GM11168 (cell line): Measurements from ENCODE around the gene HDGFL3.

ENCODE experiments used
- in situ Hi-C: fragments of 300-500 bp; cut with MboI; formaldehyde crosslinking; loops from one replicate; pipeline ENCODE4 v1.12.0; 2022; ENCODE audit warnings: low sequenced_read_pairs; ENCODE audit not compliant: unreplicated experiment

HDGFL3 gene

GRCh38 chr15:83207660-83208366, at the start of gene HDGFL3:
Gene HDGFL3 (minus strand): TSS chr15:83207823. CDS start chr15:83207414, 409 bp downstream.
- in situ Hi-C loops, result loop anchor here (25.0 kb wide), 1 partner anchor 196 kb away; the partner anchor contains the start of gene C15orf40

GRCh38 chr15:83250781-83251180, 43.2 kb upstream of the HDGFL3 start:
- in situ Hi-C loops, result loop anchor here (25.0 kb wide), 1 partner anchor 312 kb away; no protein-coding TSS in a partner anchor

GRCh38 chr15:83249030-83249343, 41.4 kb upstream of the HDGFL3 start:
- in situ Hi-C loops, result no loop called here

GRCh38 chr15:83248151-83249029, 40.8 kb upstream of the HDGFL3 start:
- in situ Hi-C loops, result no loop called here

- in situ Hi-C loops, result no loop called here
These were observed 36.0 kb upstream of the HDGFL3 start for GRCh38 chr15:83243634-83244033.

GRCh38 chr15:83230242-83230641, 22.6 kb upstream of the HDGFL3 start:
- in situ Hi-C loops, result no loop called here

GRCh38 chr15:83225449-83225848, 17.8 kb upstream of the HDGFL3 start:
- in situ Hi-C loops, result no loop called here

- in situ Hi-C loops, result loop anchor here (25.0 kb wide), 1 partner anchor 209 kb away; the partner anchor contains the start of gene C15orf40
These were observed 14.2 kb upstream of the HDGFL3 start for GRCh38 chr15:83221781-83222180.

- in situ Hi-C loops, result loop anchor here (25.0 kb wide), 1 partner anchor 207 kb away; the partner anchor contains the start of gene C15orf40
These were observed 11.4 kb upstream of the HDGFL3 start for GRCh38 chr15:83219026-83219425.

- in situ Hi-C loops, result loop anchor here (25.0 kb wide), 1 partner anchor 203 kb away; the partner anchor contains the start of gene C15orf40
These were observed 7.7 kb upstream of the HDGFL3 start for GRCh38 chr15:83215306-83215705.

GRCh38 chr15:83210619-83211018, 3.0 kb upstream of the HDGFL3 start:
- in situ Hi-C loops, result loop anchor here (25.0 kb wide), 1 partner anchor 198 kb away; the partner anchor contains the start of gene C15orf40

GRCh38 chr15:83209333-83209732, 1.7 kb upstream of the HDGFL3 start:
- in situ Hi-C loops, result loop anchor here (25.0 kb wide), 1 partner anchor 197 kb away; the partner anchor contains the start of gene C15orf40

- in situ Hi-C loops, result loop anchor here (25.0 kb wide), 1 partner anchor 196 kb away; the partner anchor contains the start of gene C15orf40
These were observed 691 bp upstream of the HDGFL3 start for GRCh38 chr15:83208367-83208661.

GRCh38 chr15:83207009-83207659, 489 bp downstream of the HDGFL3 start:
- in situ Hi-C loops, result loop anchor here (25.0 kb wide), 1 partner anchor 195 kb away; the partner anchor contains the start of gene C15orf40

GRCh38 chr15:83206526-83207008, 1.1 kb downstream of the HDGFL3 start:
- in situ Hi-C loops, result loop anchor here (25.0 kb wide), 1 partner anchor 194 kb away; the partner anchor contains the start of gene C15orf40

- in situ Hi-C loops, result loop anchor here (25.0 kb wide), 1 partner anchor 194 kb away; the partner anchor contains the start of gene C15orf40
These were observed 1.8 kb downstream of the HDGFL3 start for GRCh38 chr15:83205725-83206324.

GRCh38 chr15:83204697-83205096, 2.9 kb downstream of the HDGFL3 start:
- in situ Hi-C loops, result loop anchor here (25.0 kb wide), 1 partner anchor 192 kb away; the partner anchor contains the start of gene C15orf40

GRCh38 chr15:83203543-83203942, 4.1 kb downstream of the HDGFL3 start:
- in situ Hi-C loops, result loop anchor here (25.0 kb wide), 1 partner anchor 191 kb away; the partner anchor contains the start of gene C15orf40

- in situ Hi-C loops, result loop anchor here (25.0 kb wide), 1 partner anchor 188 kb away; the partner anchor contains the start of gene C15orf40
These were observed 7.0 kb downstream of the HDGFL3 start for GRCh38 chr15:83200589-83200988.
